ENCODE measurements around the gene PIGZ. TPM values are rescaled to one million over a fixed set of nuclear protein-coding genes. Genes with fewer than 3 reads are reported as not detected.

Gene PIGZ
- total and polyA plus RNA-seq, 9 of the 15 experiments (the other 6 are each of a cell fraction or from before 2014, with no cell fraction given) = 0.15 to 1.8 (median 0.76) TPM

- Histone ChIP-seq H3K4me1 (replicated peaks in 1 of 2; ENCODE audit: control insufficient read depth in 2 of 2, insufficient read depth in 2 of 2, low read length in 2 of 2) (peaks cover 0 to 30% of the 10 kb centered on the region in 2 experiments; a peak in 2 of 5 replicates), H3K9me3 (replicated peaks; ENCODE audit: control insufficient read depth, insufficient read depth, low read depth, low read length) (no peaks in the 10 kb centered on the region), H3K9ac (ENCODE audit: insufficient read depth in 1 of 2, low read depth in 2 of 2, low read length in 2 of 2) (peak overlapping the region in 1 of 2 experiments; percentile 61; a peak in 1 of 4 replicates), H3K79me2 (ENCODE audit: control insufficient read depth, insufficient read depth, low read length) (no peaks in the 10 kb centered on the region), H3K4me3 (no peak overlapping the region), H3K4me2 (ENCODE audit: insufficient read depth, low read length) (no peak overlapping the region), H3K36me3 (ENCODE audit: control insufficient read depth, insufficient read depth, low read length) (no peaks in the 10 kb centered on the region), H4K20me1 (replicated peaks; ENCODE audit: control insufficient read depth, insufficient read depth, low read length) (peaks cover 5% of the 10 kb centered on the region; the same call in 1 of the 2 replicates), H2AFZ (ENCODE audit: low read depth, low read length) (no peak overlapping the region), H3K27me3 (ENCODE audit: control insufficient read depth in 2 of 2, insufficient read depth in 2 of 2, low read length in 2 of 2) (peaks cover 7 to 8% of the 10 kb centered on the region in 2 experiments; a peak in 4 of 5 replicates), H3K9me1 (ENCODE audit: control insufficient read depth, insufficient read depth, low read length) (no peaks in the 10 kb centered on the region), H3K27ac (ENCODE audit: extremely low read depth, low read depth, low read length) (no peak overlapping the region)
- in situ Hi-C loops (cut with MboI) (no loop called here), intact Hi-C loops (cut with micrococcal nuclease) (no loop called here)
- no TSS peak for BruUV-seq (replicated peaks)
- ATAC-seq (no peak), DNase-seq (ENCODE audit: extremely low read depth in 1 of 4, low spot score in 3 of 4) (no peak), FAIRE-seq (no peak)
- TF ChIP-seq POLR2G (IDR thresholded peaks at IDR 0.05; ENCODE audit: low read depth, low read length) (0 out of 2 replicates have a peak, but pooled peaks have one; percentile 19), SMARCA4 (IDR thresholded peaks at IDR 0.05) (no peak)
- ChIA-PET POLR2A (interaction anchor here (0.9 to 1.4 kb wide), 2 partner anchors 10 to 11 kb away, joined by 3 read pairs; no protein-coding TSS in a partner anchor), CTCF (ENCODE audit: low intra/inter-chr PET ratio) (no interaction called here)
- WGBS (ENCODE audit: insufficient coverage, low coverage, missing lambda C conversion rate) = 40% methylated on average over 21 of the region's 22 CpGs
These were observed 46.4 kb upstream of the PIGZ start for GRCh38 chr3:197014942-197015575.

GRCh38 chr3:197014024-197014423 is 45.4 kb upstream of the PIGZ start:
- no peaks in the 10 kb centered on the region for H3K36me3 ChIP-seq (ENCODE audit: control insufficient read depth, insufficient read depth, low read length)
- FAIRE-seq (no peak), DNase-seq (ENCODE audit: extremely low read depth in 1 of 4, low spot score in 3 of 4) (no peak), ATAC-seq (no peak)
- BruUV-seq (replicated peaks) = no TSS peak
- intact Hi-C loops (cut with micrococcal nuclease) (no loop called here), in situ Hi-C loops (cut with MboI) (no loop called here)
- peaks cover 0 to 35% of the 10 kb centered on the region in 2 experiments; a peak in 2 of 5 replicates for H3K4me1 ChIP-seq (replicated peaks in 1 of 2; ENCODE audit: control insufficient read depth in 2 of 2, insufficient read depth in 2 of 2, low read length in 2 of 2)
- no peak overlapping the region for H3K27ac ChIP-seq (ENCODE audit: extremely low read depth, low read depth, low read length)
- 55% methylated on average over 6 of the region's 6 CpGs for WGBS (ENCODE audit: insufficient coverage, low coverage, missing lambda C conversion rate)
- no peak overlapping the region for H3K4me2 ChIP-seq (ENCODE audit: insufficient read depth, low read length)
- H3K9ac ChIP-seq (ENCODE audit: insufficient read depth in 1 of 2, low read depth in 2 of 2, low read length in 2 of 2) = no peak overlapping the region
- no peaks in the 10 kb centered on the region for H3K79me2 ChIP-seq (ENCODE audit: control insufficient read depth, insufficient read depth, low read length)
- no peak overlapping the region for H2AFZ ChIP-seq (ENCODE audit: low read depth, low read length)
- ChIA-PET CTCF (ENCODE audit: low intra/inter-chr PET ratio) (no interaction called here), POLR2A (interaction anchor here (0.9 kb wide), 1 partner anchor 12 kb away, joined by 3 read pairs; no protein-coding TSS in a partner anchor)
- no peaks in the 10 kb centered on the region for H3K9me3 ChIP-seq (replicated peaks; ENCODE audit: control insufficient read depth, insufficient read depth, low read depth, low read length)
- no peak for TF ChIP-seq CBX1 (IDR thresholded peaks at IDR 0.05; ENCODE audit: low read depth)
- no peak for TF ChIP-seq LEF1 (IDR thresholded peaks at IDR 0.05)
- TF ChIP-seq, protein P1, sequence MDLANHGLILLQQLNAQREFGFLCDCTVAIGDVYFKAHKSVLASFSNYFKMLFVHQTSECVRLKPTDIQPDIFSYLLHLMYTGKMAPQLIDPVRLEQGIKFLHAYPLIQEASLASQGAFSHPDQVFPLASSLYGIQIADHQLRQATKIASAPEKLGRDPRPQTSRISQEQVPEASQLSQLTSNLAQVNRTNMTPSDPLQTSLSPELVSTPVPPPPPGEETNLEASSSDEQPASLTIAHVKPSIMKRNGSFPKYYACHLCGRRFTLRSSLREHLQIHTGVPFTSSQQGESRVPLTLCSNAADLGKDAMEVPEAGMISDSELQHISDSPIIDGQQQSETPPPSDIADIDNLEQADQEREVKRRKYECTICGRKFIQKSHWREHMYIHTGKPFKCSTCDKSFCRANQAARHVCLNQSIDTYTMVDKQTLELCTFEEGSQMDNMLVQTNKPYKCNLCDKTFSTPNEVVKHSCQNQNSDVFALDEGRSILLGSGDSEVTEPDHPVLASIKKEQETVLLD (IDR thresholded peaks at IDR 0.05) = no peak
- TF ChIP-seq ZNF146 (CRISPR knock-in tag; IDR thresholded peaks at IDR 0.05; ENCODE audit: unreplicated experiment) = peak; percentile 54
- TF ChIP-seq, protein P2, sequence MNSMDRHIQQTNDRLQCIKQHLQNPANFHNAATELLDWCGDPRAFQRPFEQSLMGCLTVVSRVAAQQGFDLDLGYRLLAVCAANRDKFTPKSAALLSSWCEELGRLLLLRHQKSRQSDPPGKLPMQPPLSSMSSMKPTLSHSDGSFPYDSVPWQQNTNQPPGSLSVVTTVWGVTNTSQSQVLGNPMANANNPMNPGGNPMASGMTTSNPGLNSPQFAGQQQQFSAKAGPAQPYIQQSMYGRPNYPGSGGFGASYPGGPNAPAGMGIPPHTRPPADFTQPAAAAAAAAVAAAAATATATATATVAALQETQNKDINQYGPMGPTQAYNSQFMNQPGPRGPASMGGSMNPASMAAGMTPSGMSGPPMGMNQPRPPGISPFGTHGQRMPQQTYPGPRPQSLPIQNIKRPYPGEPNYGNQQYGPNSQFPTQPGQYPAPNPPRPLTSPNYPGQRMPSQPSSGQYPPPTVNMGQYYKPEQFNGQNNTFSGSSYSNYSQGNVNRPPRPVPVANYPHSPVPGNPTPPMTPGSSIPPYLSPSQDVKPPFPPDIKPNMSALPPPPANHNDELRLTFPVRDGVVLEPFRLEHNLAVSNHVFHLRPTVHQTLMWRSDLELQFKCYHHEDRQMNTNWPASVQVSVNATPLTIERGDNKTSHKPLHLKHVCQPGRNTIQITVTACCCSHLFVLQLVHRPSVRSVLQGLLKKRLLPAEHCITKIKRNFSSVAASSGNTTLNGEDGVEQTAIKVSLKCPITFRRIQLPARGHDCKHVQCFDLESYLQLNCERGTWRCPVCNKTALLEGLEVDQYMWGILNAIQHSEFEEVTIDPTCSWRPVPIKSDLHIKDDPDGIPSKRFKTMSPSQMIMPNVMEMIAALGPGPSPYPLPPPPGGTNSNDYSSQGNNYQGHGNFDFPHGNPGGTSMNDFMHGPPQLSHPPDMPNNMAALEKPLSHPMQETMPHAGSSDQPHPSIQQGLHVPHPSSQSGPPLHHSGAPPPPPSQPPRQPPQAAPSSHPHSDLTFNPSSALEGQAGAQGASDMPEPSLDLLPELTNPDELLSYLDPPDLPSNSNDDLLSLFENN (IDR thresholded peaks at IDR 0.05; ENCODE audit: low read depth in 2 of 2, low read length in 2 of 2) = no peak
- no peak overlapping the region for H3K4me3 ChIP-seq
- H3K9me1 ChIP-seq (ENCODE audit: control insufficient read depth, insufficient read depth, low read length) = no peaks in the 10 kb centered on the region
- H3K27me3 ChIP-seq (ENCODE audit: control insufficient read depth in 2 of 2, insufficient read depth in 2 of 2, low read length in 2 of 2) = peaks cover 0 to 1% of the 10 kb centered on the region in 2 experiments; a peak in 3 of 5 replicates
- H4K20me1 ChIP-seq (replicated peaks; ENCODE audit: control insufficient read depth, insufficient read depth, low read length) = peaks cover 5% of the 10 kb centered on the region; the same call in 1 of the 2 replicates
